ENCODE data around the gene NPTX1.
A peak's percentile ranks its signal among the peaks of the same experiment; 100 is the strongest.

NPTX1 gene

DNA sequence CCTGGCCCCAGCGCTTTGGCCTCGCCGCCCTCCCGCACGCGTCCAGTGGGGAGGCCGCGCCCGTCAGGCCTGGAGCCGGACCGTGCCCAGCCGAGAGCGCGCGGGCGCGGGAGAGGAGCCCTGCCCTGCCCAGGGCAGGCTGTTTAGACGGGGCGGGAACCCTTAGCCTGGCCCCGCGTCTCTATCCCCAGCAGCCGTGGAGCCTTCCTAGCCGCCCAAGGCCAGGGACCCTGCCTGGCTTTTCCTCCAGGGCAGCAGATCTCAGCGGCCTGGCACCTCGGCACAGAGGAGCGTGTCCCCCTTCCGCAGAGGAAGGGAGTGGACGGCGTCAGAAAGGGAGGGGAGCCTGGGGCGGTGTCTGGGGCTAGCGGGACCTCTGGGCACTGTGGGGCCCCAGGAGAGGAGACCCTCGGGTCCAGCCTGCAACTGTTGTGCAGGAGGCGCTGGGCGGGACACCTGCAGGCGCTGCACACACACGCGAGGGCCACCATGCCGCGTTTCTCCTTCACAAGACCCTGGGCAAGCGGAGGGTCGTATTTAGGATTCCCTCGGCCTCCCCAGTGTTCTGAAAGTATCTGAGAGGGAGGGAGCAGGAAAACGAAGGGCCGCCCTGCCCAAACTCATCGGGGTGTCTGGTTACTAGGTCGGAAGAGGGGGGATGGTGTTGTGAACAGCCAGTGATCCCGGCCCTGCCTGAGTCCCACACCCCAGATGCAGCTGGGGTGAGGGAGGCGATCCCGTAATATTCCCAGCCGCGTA lies 2.3 kb upstream of the NPTX1 start:
- Histone ChIP-seq H3K4me3 (ENCODE audit: control insufficient read depth in 1 of 7, extremely low read depth in 1 of 7, insufficient read depth in 4 of 7, low read depth in 2 of 7, low read length in 6 of 7) (peak overlapping the region in 4 of 7 experiments; percentile 6 to 53 (median 39)), H3K27ac (ENCODE audit: insufficient read depth in 1 of 2, low read depth in 1 of 2, low read length in 2 of 2, poor library complexity in 1 of 2, severe bottlenecking in 2 of 2) (no peak overlapping the region), H3K4me1 (ENCODE audit: control extremely low read depth in 1 of 4, control insufficient read depth in 4 of 4, insufficient read depth in 4 of 4, low read length in 3 of 4) (peaks cover 0 to 47% (median 44%) of the 10 kb centered on the region in 4 experiments), H3K27me3 (replicated peaks in 2 of 5; ENCODE audit: control insufficient read depth in 4 of 5, insufficient read depth in 5 of 5, low read length in 4 of 5) (peaks cover 0 to 100% (median 39%) of the 10 kb centered on the region in 5 experiments), H3K9me3 (ENCODE audit: control extremely low read depth in 1 of 5, control insufficient read depth in 4 of 5, insufficient read depth in 2 of 5, low read depth in 1 of 5, low read length in 4 of 5) (no peaks in the 10 kb centered on the region), H3K36me3 (ENCODE audit: control insufficient read depth in 4 of 4, insufficient read depth in 4 of 4, low read length in 3 of 4) (no peaks in the 10 kb centered on the region)
- 6% methylated on average over 42 of the region's 51 CpGs for WGBS (ENCODE audit: insufficient coverage)
- DNase-seq = no peak
- POLR2A ChIA-PET = no interaction called here
- CTCF ChIA-PET = interaction anchor here (1.6 kb wide), 1 partner anchor 97 kb away, joined by 4 read pairs; no protein-coding TSS in a partner anchor

DNA sequence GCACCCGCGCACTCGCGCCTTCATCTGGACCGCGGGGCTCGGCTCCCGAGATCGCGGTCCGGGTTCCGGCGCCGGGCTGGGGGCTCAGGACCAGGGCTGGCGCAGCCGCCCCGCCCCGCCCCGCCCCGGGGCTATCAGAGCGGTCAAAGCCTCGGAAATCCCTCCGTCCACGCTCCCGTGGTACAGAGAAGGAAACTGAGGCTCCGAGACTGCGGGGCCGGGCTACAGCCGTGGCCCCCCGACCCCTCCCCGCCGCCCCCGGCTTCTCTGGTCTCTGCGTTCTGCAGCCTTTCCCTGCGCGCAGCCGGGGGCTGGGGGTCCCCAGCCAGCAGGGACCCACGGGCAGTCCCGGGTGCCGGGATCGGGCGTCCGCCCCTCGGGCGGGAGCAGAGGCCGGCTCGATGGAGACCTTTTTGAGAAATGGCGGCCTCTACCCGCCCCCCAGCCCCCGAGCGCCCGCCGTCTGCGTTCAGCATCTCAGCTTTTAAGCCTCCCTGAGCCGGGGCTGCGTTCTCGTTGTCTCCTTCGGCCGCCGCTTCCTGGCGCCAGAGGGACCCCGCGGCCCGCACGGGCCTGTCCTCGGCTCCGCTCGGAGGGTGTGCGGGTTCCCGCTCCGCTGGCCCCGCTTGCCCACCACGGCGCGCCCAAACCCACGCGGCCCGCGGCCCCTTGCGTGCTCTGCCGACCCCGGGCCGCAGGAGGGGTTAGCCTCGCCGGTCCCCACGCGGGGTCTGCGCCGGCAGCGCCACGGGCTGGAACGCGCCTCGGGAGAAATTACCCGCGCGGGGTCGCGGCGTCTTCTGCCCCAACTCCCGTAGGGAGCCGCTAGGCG lies 1.5 kb upstream of the NPTX1 start:
- ChIA-PET POLR2A (no interaction called here), CTCF (interaction anchor here (1.6 kb wide), 1 partner anchor 98 kb away, joined by 4 read pairs; no protein-coding TSS in a partner anchor)
- no peaks in the 10 kb centered on the region for H3K36me3 ChIP-seq (ENCODE audit: control insufficient read depth in 4 of 4, insufficient read depth in 4 of 4, low read length in 3 of 4)
- WGBS (ENCODE audit: insufficient coverage) = 2% methylated on average over 86 of the region's 103 CpGs
- no peak overlapping the region for H3K27ac ChIP-seq (ENCODE audit: insufficient read depth in 1 of 2, low read depth in 1 of 2, low read length in 2 of 2, poor library complexity in 1 of 2, severe bottlenecking in 2 of 2)
- H3K27me3 ChIP-seq (replicated peaks in 2 of 5; ENCODE audit: control insufficient read depth in 4 of 5, insufficient read depth in 5 of 5, low read length in 4 of 5) = peaks cover 0 to 100% (median 43%) of the 10 kb centered on the region in 5 experiments
- H3K9me3 ChIP-seq (ENCODE audit: control extremely low read depth in 1 of 5, control insufficient read depth in 4 of 5, insufficient read depth in 2 of 5, low read depth in 1 of 5, low read length in 4 of 5) = no peaks in the 10 kb centered on the region
- H3K4me1 ChIP-seq (ENCODE audit: control extremely low read depth in 1 of 4, control insufficient read depth in 4 of 4, insufficient read depth in 4 of 4, low read length in 3 of 4) = peaks cover 0 to 47% (median 44%) of the 10 kb centered on the region in 4 experiments
- DNase-seq = peak; percentile 44 to 68 (median 59)
- peak overlapping the region in 5 of 7 experiments; percentile 6 to 53 (median 33) for H3K4me3 ChIP-seq (ENCODE audit: control insufficient read depth in 1 of 7, extremely low read depth in 1 of 7, insufficient read depth in 4 of 7, low read depth in 2 of 7, low read length in 6 of 7)

DNA sequence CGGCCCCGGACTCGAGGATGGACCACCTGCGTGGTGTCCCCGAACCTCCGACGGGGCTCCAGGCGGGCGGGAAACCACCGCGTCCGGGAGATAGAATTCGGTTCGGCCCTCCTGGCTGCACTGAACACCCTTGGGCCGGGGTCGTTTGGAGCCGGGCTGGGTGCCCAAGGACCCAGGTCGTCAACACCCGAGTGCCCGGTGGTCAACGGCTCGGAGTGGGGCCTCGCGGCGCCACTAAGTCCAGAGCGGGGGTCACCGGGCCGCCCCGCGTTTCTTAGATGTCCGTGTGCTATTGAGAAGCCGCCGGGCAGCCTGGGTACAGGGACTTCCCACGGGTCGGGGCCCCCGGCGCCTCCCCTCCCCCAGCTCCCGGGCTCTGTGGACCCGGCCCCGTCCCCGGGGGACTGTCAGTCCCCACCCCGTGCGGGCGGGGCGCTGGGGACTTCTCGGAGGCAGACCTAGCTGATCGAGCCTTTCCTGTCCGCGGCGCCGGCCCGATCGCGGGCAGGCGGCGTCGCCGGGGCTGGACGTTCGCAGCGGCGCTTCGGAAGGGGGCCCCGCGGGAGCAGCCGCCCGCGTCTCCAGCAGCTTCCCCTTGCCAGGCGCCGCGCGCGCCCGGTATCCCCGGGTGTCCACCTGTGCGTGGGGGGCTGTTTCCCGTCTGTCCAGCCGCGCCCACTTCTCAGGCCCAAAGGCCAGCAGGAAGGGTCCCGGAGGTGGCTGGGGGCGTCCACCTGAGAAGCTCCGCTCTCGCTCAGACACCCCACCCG lies 655 bp upstream of the NPTX1 start:
- Histone ChIP-seq H3K27ac (ENCODE audit: insufficient read depth in 1 of 2, low read depth in 1 of 2, low read length in 2 of 2, poor library complexity in 1 of 2, severe bottlenecking in 2 of 2) (no peak overlapping the region), H3K27me3 (replicated peaks in 2 of 5; ENCODE audit: control insufficient read depth in 4 of 5, insufficient read depth in 5 of 5, low read length in 4 of 5) (peaks cover 0 to 100% (median 46%) of the 10 kb centered on the region in 5 experiments), H3K4me1 (ENCODE audit: control extremely low read depth in 1 of 4, control insufficient read depth in 4 of 4, insufficient read depth in 4 of 4, low read length in 3 of 4) (peaks cover 0 to 47% (median 44%) of the 10 kb centered on the region in 4 experiments), H3K4me3 (ENCODE audit: control insufficient read depth in 1 of 7, extremely low read depth in 1 of 7, insufficient read depth in 4 of 7, low read depth in 2 of 7, low read length in 6 of 7) (peak overlapping the region in 4 of 7 experiments; percentile 19 to 40 (median 28)), H3K9me3 (ENCODE audit: control extremely low read depth in 1 of 5, control insufficient read depth in 4 of 5, insufficient read depth in 2 of 5, low read depth in 1 of 5, low read length in 4 of 5) (no peaks in the 10 kb centered on the region), H3K36me3 (ENCODE audit: control insufficient read depth in 4 of 4, insufficient read depth in 4 of 4, low read length in 3 of 4) (no peaks in the 10 kb centered on the region)
- DNase-seq = no peak
- POLR2A ChIA-PET = no interaction called here
- CTCF ChIA-PET = interaction anchor here (1.6 kb wide), 1 partner anchor 98 kb away, joined by 4 read pairs; no protein-coding TSS in a partner anchor
- WGBS (ENCODE audit: insufficient coverage) = 1% methylated on average over 59 of the region's 84 CpGs

DNA sequence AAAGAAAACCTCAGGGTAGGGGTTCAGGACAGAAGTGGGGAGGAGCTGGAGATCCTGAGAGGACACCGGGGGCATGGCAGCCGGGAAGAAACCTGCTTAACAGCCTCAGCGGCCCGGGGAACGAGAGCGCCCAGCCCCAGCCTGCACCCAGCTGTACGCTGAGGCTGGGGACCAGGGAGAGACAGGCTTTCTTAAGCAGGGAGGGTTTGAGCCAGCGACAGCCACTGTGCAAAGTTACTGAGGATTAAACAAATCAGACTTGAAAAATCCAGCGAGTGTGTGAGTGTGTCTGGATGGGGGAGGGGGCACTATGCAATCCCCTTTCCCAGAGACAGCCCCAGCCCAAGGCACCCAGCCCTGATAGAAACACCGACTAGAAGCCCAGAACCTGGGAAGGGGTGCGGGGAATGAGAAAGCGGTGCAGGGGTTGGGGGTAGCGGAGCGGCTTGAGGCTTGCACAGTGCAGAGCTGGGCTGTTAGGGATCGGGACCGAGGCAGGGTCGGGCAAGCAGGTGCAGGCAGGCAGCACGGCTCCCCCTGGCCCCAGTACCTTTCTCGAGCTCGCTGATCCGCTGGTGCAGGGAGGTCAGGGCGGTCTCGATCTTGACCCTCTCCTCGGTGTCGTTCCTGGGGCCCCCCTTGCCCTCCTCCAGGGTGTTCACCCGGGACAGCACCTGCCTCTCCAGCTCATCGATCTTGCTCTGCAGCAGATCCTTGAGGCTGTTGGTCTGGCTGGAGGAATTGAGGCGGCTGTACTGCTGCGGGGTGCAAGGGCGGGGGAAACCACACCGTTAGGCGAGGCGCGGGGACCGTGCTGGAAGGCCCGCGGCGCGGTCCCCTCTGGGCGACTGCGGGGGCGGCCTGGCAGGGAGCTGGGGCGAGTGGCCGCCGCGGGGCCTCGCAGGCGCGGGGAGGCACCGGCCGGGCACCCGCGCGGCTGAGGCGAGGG lies 1.2 kb downstream of the NPTX1 start:
- ChIA-PET CTCF (interaction anchor here (0.7 to 1.2 kb wide), 3 partner anchors 9 to 22 kb away, joined by 3 to 4 read pairs (median 3); no protein-coding TSS in a partner anchor), POLR2A (interaction anchor here (0.9 kb wide), 1 partner anchor 69 kb away, joined by 3 read pairs; the partner anchor contains the start of gene RPTOR)
- WGBS (ENCODE audit: insufficient coverage) = 4% methylated on average over 45 of the region's 55 CpGs
- DNase-seq = no peak
- Histone ChIP-seq H3K9me3 (ENCODE audit: control extremely low read depth in 1 of 5, control insufficient read depth in 4 of 5, insufficient read depth in 2 of 5, low read depth in 1 of 5, low read length in 4 of 5) (no peaks in the 10 kb centered on the region), H3K4me1 (ENCODE audit: control extremely low read depth in 1 of 4, control insufficient read depth in 4 of 4, insufficient read depth in 4 of 4, low read length in 3 of 4) (peaks cover 0 to 47% (median 44%) of the 10 kb centered on the region in 4 experiments), H3K4me3 (ENCODE audit: control insufficient read depth in 1 of 7, extremely low read depth in 1 of 7, insufficient read depth in 4 of 7, low read depth in 2 of 7, low read length in 6 of 7) (peak overlapping the region in 1 of 7 experiments; percentile 36), H3K27ac (ENCODE audit: insufficient read depth in 1 of 2, low read depth in 1 of 2, low read length in 2 of 2, poor library complexity in 1 of 2, severe bottlenecking in 2 of 2) (no peak overlapping the region), H3K36me3 (ENCODE audit: control insufficient read depth in 4 of 4, insufficient read depth in 4 of 4, low read length in 3 of 4) (no peaks in the 10 kb centered on the region), H3K27me3 (replicated peaks in 2 of 5; ENCODE audit: control insufficient read depth in 4 of 5, insufficient read depth in 5 of 5, low read length in 4 of 5) (peaks cover 0 to 100% (median 50%) of the 10 kb centered on the region in 5 experiments)

DNA sequence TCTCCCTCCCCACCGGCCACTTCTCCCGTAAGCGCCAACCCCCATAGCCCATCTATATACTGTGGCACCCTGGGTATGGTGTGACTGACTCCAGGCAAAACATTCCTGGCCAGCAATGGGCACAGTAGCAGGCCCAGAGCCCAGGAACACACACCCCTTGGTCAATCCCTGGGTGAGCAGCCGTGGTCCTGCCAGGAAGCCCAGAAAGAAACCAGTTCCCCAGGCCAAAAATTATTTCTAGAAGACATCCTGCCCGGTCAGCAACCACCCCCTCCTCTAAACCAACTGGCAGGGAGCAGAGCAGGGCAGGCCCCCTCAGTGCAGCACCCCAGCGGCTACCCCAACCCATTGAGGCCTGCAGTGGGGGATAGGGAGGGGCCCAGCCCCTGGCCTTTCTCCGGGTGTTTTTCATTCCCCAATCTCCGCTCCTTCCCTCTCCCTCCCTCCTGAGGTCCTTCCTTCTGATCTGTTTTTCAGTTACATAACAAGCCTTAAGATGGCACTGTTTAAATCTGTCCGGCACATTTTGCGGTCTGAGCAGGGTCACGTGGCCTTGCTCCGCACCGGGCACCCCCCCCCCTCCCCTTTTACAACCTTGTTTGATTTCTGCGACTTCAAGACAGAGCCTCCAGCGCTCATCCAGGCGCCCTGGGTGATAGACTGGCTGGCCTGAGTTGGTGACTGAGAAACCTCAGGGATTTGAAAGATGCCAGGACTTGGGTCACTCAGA lies 2.0 kb downstream of the NPTX1 start:
- Histone ChIP-seq H3K9me3 (ENCODE audit: control extremely low read depth in 1 of 5, control insufficient read depth in 4 of 5, insufficient read depth in 2 of 5, low read depth in 1 of 5, low read length in 4 of 5) (no peaks in the 10 kb centered on the region), H3K27me3 (replicated peaks in 2 of 5; ENCODE audit: control insufficient read depth in 4 of 5, insufficient read depth in 5 of 5, low read length in 4 of 5) (peaks cover 0 to 100% (median 48%) of the 10 kb centered on the region in 5 experiments), H3K4me1 (ENCODE audit: control extremely low read depth in 1 of 4, control insufficient read depth in 4 of 4, insufficient read depth in 4 of 4, low read length in 3 of 4) (peaks cover 0 to 47% (median 44%) of the 10 kb centered on the region in 4 experiments), H3K27ac (ENCODE audit: insufficient read depth in 1 of 2, low read depth in 1 of 2, low read length in 2 of 2, poor library complexity in 1 of 2, severe bottlenecking in 2 of 2) (no peak overlapping the region), H3K36me3 (ENCODE audit: control insufficient read depth in 4 of 4, insufficient read depth in 4 of 4, low read length in 3 of 4) (no peaks in the 10 kb centered on the region), H3K4me3 (ENCODE audit: control insufficient read depth in 1 of 7, extremely low read depth in 1 of 7, insufficient read depth in 4 of 7, low read depth in 2 of 7, low read length in 6 of 7) (peak overlapping the region in 1 of 7 experiments; percentile 36)
- ChIA-PET POLR2A (no interaction called here), CTCF (interaction anchor here (0.7 to 2.4 kb wide), 4 partner anchors 8 to 46 kb away, joined by 4 to 8 read pairs (median 4); no protein-coding TSS in a partner anchor)
- peak; percentile 49 to 82 (median 81) for DNase-seq
- WGBS (ENCODE audit: insufficient coverage) = 14% methylated on average over 15 of the region's 16 CpGs

Measured in common myeloid progenitor, CD34-positive (primary cell).